HG03521 (cell line): Measurements from ENCODE around the gene MAPKAP1.

Experiments
- ATAC-seq: cut with Tn5 transposase; IDR thresholded peaks from one replicate; pipeline ENCODE4 v1.9.1; 2021; ENCODE audit warnings: mild to moderate bottlenecking, moderate library complexity; ENCODE audit not compliant: unreplicated experiment

The MAPKAP1 gene

GRCh38 chr9:125646217-125646616 is 60.8 kb downstream of the MAPKAP1 start:
- ATAC-seq: no peak

GRCh38 chr9:125644819-125645507 is 62.0 kb downstream of the MAPKAP1 start:
- ATAC-seq: no peak

GRCh38 chr9:125642311-125642710 is 64.7 kb downstream of the MAPKAP1 start:
- ATAC-seq: no peak

- ATAC-seq: no peak
Measured at GRCh38 chr9:125639057-125639456, 68.0 kb downstream of the MAPKAP1 start.

GRCh38 chr9:125638239-125639045 is 68.6 kb downstream of the MAPKAP1 start:
- ATAC-seq: no peak

GRCh38 chr9:125637241-125637640 is 69.8 kb downstream of the MAPKAP1 start:
- ATAC-seq: no peak

- no peak for ATAC-seq
Measured at GRCh38 chr9:125635888-125636287, 71.1 kb downstream of the MAPKAP1 start.

GRCh38 chr9:125634040-125634717 is 72.8 kb downstream of the MAPKAP1 start:
- ATAC-seq: no peak

- ATAC-seq: no peak
Measured at GRCh38 chr9:125633116-125633745, 73.8 kb downstream of the MAPKAP1 start.

GRCh38 chr9:125632321-125633115 is 74.5 kb downstream of the MAPKAP1 start:
- ATAC-seq: peak; percentile 46

GRCh38 chr9:125631391-125632085 is 75.5 kb downstream of the MAPKAP1 start:
- ATAC-seq: no peak

- ATAC-seq: no peak
Measured at GRCh38 chr9:125630436-125630835, 76.6 kb downstream of the MAPKAP1 start.

GRCh38 chr9:125629446-125629845 is 77.6 kb downstream of the MAPKAP1 start:
- no peak for ATAC-seq

GRCh38 chr9:125626187-125626586 is 80.8 kb downstream of the MAPKAP1 start:
- no peak for ATAC-seq

- no peak for ATAC-seq
Measured at GRCh38 chr9:125621170-125621569, 85.8 kb downstream of the MAPKAP1 start.

- ATAC-seq: no peak
Measured at GRCh38 chr9:125620216-125620615, 86.8 kb downstream of the MAPKAP1 start.

- ATAC-seq: no peak
Measured at GRCh38 chr9:125617087-125617486, 89.9 kb downstream of the MAPKAP1 start.

- no peak for ATAC-seq
Measured at GRCh38 chr9:125613141-125613540, 93.9 kb downstream of the MAPKAP1 start.

GRCh38 chr9:125612616-125613015 is 94.4 kb downstream of the MAPKAP1 start:
- ATAC-seq: no peak
